ENCODE results near the gene RALB. TPM values are rescaled to one million over a fixed set of nuclear protein-coding genes. Genes with fewer than 3 reads are reported as not detected.
A peak's percentile ranks its signal among the peaks of the same experiment; 100 is the strongest.

The RALB gene
- total RNA-seq, 1 experiment from 2014 or later: 17.1 TPM

DNA sequence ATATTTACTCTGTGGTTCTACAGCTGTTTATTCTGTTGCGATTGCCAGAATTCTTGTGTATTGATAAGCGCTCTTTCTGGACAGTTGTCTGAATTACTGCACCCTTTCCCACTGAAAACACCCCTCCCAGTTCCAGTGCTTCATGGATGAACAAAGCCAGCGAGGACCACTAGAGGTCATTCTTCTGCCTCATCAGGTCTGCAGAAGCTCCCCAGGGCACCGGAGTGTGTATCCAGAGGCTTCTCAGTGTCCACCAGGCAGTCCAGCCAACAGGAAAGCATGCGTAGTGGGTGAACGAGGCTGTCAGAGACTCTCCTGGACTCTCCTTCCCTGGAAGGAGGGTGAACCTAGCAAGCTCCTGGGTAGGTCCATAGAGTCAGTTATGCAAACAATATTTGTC is 52.6 kb downstream of the RALB start:
- H3K4me3 Mint-ChIP-seq: no peak overlapping the region
- H3K9me3 Mint-ChIP-seq: no peaks in the 10 kb centered on the region
- H3K27ac Mint-ChIP-seq: no peak overlapping the region
- peaks cover 3% of the 10 kb centered on the region for H3K4me1 Mint-ChIP-seq
- H3K36me3 Mint-ChIP-seq: no peaks in the 10 kb centered on the region
- DNase-seq (ENCODE audit: low spot score) (no peak), ATAC-seq (peak; percentile 48; the same call in 1 of the 2 replicates)
- POLR2A ChIA-PET: no interaction called here
- CTCF ChIA-PET: interaction anchor here (1.3 to 1.5 kb wide), 2 partner anchors 15 to 53 kb away, joined by 3 to 6 read pairs; partner anchors contain the start of gene RALB
- peaks cover 34% of the 10 kb centered on the region for H3K27me3 Mint-ChIP-seq (ENCODE audit: low read depth)
- no peak for TF ChIP-seq ERG (CRISPR knock-in tag; IDR thresholded peaks at IDR 0.05)
- TF ChIP-seq, protein P1, sequence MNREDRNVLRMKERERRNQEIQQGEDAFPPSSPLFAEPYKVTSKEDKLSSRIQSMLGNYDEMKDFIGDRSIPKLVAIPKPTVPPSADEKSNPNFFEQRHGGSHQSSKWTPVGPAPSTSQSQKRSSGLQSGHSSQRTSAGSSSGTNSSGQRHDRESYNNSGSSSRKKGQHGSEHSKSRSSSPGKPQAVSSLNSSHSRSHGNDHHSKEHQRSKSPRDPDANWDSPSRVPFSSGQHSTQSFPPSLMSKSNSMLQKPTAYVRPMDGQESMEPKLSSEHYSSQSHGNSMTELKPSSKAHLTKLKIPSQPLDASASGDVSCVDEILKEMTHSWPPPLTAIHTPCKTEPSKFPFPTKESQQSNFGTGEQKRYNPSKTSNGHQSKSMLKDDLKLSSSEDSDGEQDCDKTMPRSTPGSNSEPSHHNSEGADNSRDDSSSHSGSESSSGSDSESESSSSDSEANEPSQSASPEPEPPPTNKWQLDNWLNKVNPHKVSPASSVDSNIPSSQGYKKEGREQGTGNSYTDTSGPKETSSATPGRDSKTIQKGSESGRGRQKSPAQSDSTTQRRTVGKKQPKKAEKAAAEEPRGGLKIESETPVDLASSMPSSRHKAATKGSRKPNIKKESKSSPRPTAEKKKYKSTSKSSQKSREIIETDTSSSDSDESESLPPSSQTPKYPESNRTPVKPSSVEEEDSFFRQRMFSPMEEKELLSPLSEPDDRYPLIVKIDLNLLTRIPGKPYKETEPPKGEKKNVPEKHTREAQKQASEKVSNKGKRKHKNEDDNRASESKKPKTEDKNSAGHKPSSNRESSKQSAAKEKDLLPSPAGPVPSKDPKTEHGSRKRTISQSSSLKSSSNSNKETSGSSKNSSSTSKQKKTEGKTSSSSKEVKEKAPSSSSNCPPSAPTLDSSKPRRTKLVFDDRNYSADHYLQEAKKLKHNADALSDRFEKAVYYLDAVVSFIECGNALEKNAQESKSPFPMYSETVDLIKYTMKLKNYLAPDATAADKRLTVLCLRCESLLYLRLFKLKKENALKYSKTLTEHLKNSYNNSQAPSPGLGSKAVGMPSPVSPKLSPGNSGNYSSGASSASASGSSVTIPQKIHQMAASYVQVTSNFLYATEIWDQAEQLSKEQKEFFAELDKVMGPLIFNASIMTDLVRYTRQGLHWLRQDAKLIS (CRISPR knock-in tag; IDR thresholded peaks at IDR 0.05; ENCODE audit: borderline replicate concordance): no peak
- TF ChIP-seq ZNF263 (CRISPR knock-in tag; IDR thresholded peaks at IDR 0.05; ENCODE audit: low read depth): no peak
- TF ChIP-seq MLX (CRISPR knock-in tag; IDR thresholded peaks at IDR 0.05): no peak
- TF ChIP-seq, protein P2, sequence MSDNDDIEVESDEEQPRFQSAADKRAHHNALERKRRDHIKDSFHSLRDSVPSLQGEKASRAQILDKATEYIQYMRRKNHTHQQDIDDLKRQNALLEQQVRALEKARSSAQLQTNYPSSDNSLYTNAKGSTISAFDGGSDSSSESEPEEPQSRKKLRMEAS (CRISPR knock-in tag; IDR thresholded peaks at IDR 0.05): no peak
- no peak for TF ChIP-seq E2F5 (CRISPR knock-in tag; IDR thresholded peaks at IDR 0.05)
- TF ChIP-seq ATF3 (CRISPR knock-in tag; conservative IDR thresholded peaks at IDR 0.05): no peak
- no peak for TF ChIP-seq KAT7 (CRISPR knock-in tag; IDR thresholded peaks at IDR 0.05; ENCODE audit: borderline replicate concordance)
- no peak for TF ChIP-seq NR1H2 (CRISPR knock-in tag; IDR thresholded peaks at IDR 0.05)
- TF ChIP-seq CREM (CRISPR knock-in tag; IDR thresholded peaks at IDR 0.05): no peak
- TF ChIP-seq GTF2I (CRISPR knock-in tag; conservative IDR thresholded peaks at IDR 0.05): no peak
- TF ChIP-seq CTCF (IDR thresholded peaks at IDR 0.05): no peak
- no peak for TF ChIP-seq EMX1 (CRISPR knock-in tag; IDR thresholded peaks at IDR 0.05)
- TF ChIP-seq CBFB (CRISPR knock-in tag; IDR thresholded peaks at IDR 0.05; ENCODE audit: low read depth): no peak
- no peak for TF ChIP-seq CREB1 (CRISPR knock-in tag; IDR thresholded peaks at IDR 0.05)
- no peak for TF ChIP-seq TP53 (CRISPR knock-in tag; IDR thresholded peaks at IDR 0.05)

DNA sequence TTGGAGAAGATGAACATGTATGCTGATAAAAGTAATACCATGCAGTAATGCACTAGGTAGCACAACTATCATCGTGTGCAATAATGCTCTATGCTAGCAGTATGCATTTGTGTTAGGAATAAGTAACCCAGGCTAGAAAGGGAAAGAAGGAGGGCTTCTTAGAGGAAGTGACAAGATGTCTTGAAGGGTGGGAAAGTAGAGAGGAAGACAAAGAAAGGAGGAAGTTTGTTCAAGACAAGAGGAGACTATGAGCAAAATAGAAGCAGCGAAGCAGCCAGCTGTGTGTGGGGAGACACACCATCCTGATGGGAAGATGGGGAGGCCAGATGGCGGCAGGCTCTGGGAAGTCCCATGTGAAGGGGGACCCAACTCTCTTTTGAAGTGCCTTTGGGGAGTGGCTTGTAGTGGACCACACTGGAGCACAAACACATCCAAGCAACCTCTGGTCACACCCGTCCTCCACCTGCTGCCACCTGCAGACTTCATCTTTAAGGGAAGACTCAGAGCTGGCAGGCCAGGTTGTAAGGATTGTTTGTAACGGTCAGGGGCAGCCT is 53.4 kb downstream of the RALB start:
- CTCF ChIA-PET: interaction anchor here (1.3 to 1.5 kb wide), 2 partner anchors 16 to 54 kb away, joined by 3 to 6 read pairs; partner anchors contain the start of gene RALB

More for the DNA sequence above, 53.4 kb downstream of the RALB start:
- no peak for ATAC-seq
- Mint-ChIP-seq H3K9me3 (no peaks in the 10 kb centered on the region), H3K36me3 (no peaks in the 10 kb centered on the region), H3K27ac (no peak overlapping the region), H3K4me3 (no peak overlapping the region), H3K27me3 (ENCODE audit: low read depth) (peaks cover 41% of the 10 kb centered on the region), H3K4me1 (peaks cover 8% of the 10 kb centered on the region)
- no peak for DNase-seq (ENCODE audit: low spot score)
- no peak for TF ChIP-seq ZNF263 (CRISPR knock-in tag; IDR thresholded peaks at IDR 0.05; ENCODE audit: low read depth)
- no peak for TF ChIP-seq CDX4 (CRISPR knock-in tag; IDR thresholded peaks at IDR 0.05; ENCODE audit: borderline replicate concordance)
- POLR2A ChIA-PET: no interaction called here
